PFSK-1 (cell line): ENCODE measurements around the gene TBL1Y.

Experiments used
- FOXP2 ChIP-seq: optimal IDR thresholded peaks from 2 replicates; pipeline ENCODE3; 2011; ENCODE audit warnings: borderline replicate concordance, control low read depth, inconsistent platforms; ENCODE audit not compliant: insufficient read depth; ENCODE audit errors: extremely low read length, extremely low read depth
- POLR2AphosphoS5 ChIP-seq: IDR thresholded peaks from 2 replicates; pipeline ENCODE4 v1.6.1; 2012; ENCODE audit warnings: low read depth, mild to moderate bottlenecking, control low read depth, low read length, moderate library complexity
- REST ChIP-seq, 2 experiments: IDR thresholded peaks; 2 replicates each; pipeline versions ENCODE4 v1.6.1 to v1.8.0; 2011 to 2012; ENCODE audit warnings: low read depth in 2 of 2, low read length in 2 of 2, control low read depth in 1 of 2, inconsistent platforms in 1 of 2, mild to moderate bottlenecking in 1 of 2, moderate library complexity in 1 of 2; ENCODE audit not compliant: insufficient read depth in 1 of 2
- SIN3A ChIP-seq: IDR thresholded peaks from 2 replicates; pipeline ENCODE4 v1.6.1; 2012; ENCODE audit warnings: mild to moderate bottlenecking, low read length, moderate library complexity, borderline replicate concordance; ENCODE audit not compliant: insufficient read depth
- TAF1 ChIP-seq: IDR thresholded peaks from 2 replicates; pipeline ENCODE4 v1.6.1; 2012; ENCODE audit warnings: low read length, control low read depth, borderline replicate concordance; ENCODE audit not compliant: insufficient read depth

The TBL1Y gene

DNA sequence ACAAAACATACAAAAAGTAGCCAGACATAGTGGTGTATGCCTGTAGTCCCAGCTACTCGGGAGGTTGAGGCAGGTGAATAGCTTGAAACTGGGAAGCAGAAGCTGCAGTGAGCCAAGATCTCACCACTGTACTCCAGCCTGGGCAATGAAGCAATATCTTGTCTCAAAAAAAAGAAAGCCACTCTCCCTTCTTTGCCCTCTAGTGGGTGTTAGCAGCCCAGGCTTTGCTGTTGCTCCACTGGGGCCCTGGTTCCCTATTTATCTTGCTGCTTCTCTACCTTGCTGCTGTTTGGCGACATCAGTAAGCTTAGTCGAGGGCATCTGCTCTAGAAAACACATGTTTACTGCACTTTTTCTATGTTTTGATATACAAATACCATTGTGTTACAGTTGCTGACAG, 189.2 kb downstream of the TBL1Y start:
- TF ChIP-seq SIN3A (no peak), POLR2AphosphoS5 (no peak), FOXP2 (no peak), TAF1 (no peak), REST (IDR thresholded peaks at IDR 0.05; ENCODE audit: insufficient read depth in 1 of 2, low read depth in 2 of 2, low read length in 2 of 2) (no peak)

DNA sequence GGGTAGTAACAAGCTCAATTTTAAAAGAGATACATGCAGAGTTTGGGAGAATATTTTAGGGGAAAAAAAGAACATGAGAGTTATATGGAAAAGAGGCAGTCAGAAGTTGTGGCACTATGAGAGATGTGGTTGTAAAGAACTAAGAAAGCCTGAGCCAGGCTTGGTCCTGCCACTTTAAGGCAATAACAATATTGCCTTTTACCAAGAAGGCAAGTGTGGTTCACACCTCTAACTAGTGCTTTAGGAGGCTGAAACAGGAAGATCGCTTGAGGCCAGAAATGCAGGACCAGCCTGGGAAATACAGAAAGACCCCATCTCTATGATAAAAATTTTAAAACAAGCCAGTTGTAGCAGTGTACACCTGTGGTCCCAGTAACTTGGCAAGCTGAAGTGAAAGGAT, 192.2 kb downstream of the TBL1Y start:
- no peak for TF ChIP-seq TAF1
- TF ChIP-seq REST (IDR thresholded peaks at IDR 0.05; ENCODE audit: insufficient read depth in 1 of 2, low read depth in 2 of 2, low read length in 2 of 2), result no peak
- no peak for TF ChIP-seq SIN3A
- no peak for TF ChIP-seq FOXP2
- no peak for TF ChIP-seq POLR2AphosphoS5

- TF ChIP-seq REST (IDR thresholded peaks at IDR 0.05; ENCODE audit: insufficient read depth in 1 of 2, low read depth in 2 of 2, low read length in 2 of 2) (no peak), SIN3A (no peak), TAF1 (no peak), FOXP2 (no peak), POLR2AphosphoS5 (no peak)
These were observed 196.7 kb downstream of the TBL1Y start for GRCh38 chrY:7107179-7107578.

GRCh38 chrY:7110086-7110485, 199.6 kb downstream of the TBL1Y start:
- TF ChIP-seq FOXP2, result no peak
- no peak for TF ChIP-seq POLR2AphosphoS5
- TF ChIP-seq TAF1, result no peak
- TF ChIP-seq REST (IDR thresholded peaks at IDR 0.05; ENCODE audit: insufficient read depth in 1 of 2, low read depth in 2 of 2, low read length in 2 of 2), result no peak
- no peak for TF ChIP-seq SIN3A

GRCh38 chrY:7115871-7116270, 205.4 kb downstream of the TBL1Y start:
- TF ChIP-seq REST (IDR thresholded peaks at IDR 0.05; ENCODE audit: insufficient read depth in 1 of 2, low read depth in 2 of 2, low read length in 2 of 2), result no peak
- TF ChIP-seq POLR2AphosphoS5, result no peak
- no peak for TF ChIP-seq FOXP2
- no peak for TF ChIP-seq TAF1
- no peak for TF ChIP-seq SIN3A
